Caco-2 (cell line): ENCODE data around the gene CD52. TPM values are rescaled to one million over a fixed set of nuclear protein-coding genes. Genes with fewer than 3 reads are reported as not detected.
"Not testable (repeated sequence)": the region's sequence is repeated elsewhere in the genome, so short reads cannot be mapped to it uniquely, and the experiment has no call there.

ENCODE experiments used
- BruUV-seq: library from RNA; stranded (reverse); fragments of 400-500 nt; replicated peaks from 2 replicates; lab custom pipeline; 2021; lab: Mats Ljungman, UMichigan
- CTCF ChIA-PET: fragments of 300-600 bp; sonication (Branson Sonifier 250); formaldehyde crosslinking; loops from one replicate; lab custom pipeline; 2022; ENCODE audit warnings: antibody characterized with exemption; lab: Charles Lee
- POLR2A ChIA-PET: fragments of 300-600 bp; sonication (Branson Sonifier 250); formaldehyde crosslinking; loops from one replicate; lab custom pipeline; 2022; ENCODE audit warnings: antibody characterized with exemption; lab: Charles Lee
- DNase-seq, 2 experiments: peaks; one replicate each; pipeline versions ENCODE4 v3.0.0 to v3.0.0-alpha.2; 2020 to 2022
- H3K27me3 ChIP-seq: replicated peaks from 2 replicates; pipeline ENCODE4 v1.6.0; 2011; ENCODE audit warnings: low read length; ENCODE audit not compliant: control insufficient read depth, insufficient read depth
- H3K36me3 ChIP-seq: 2 replicates; pipeline ENCODE4 v1.5.1; 2011; ENCODE audit warnings: low read length; ENCODE audit not compliant: control insufficient read depth, insufficient read depth
- H3K4me1 ChIP-seq: fragments of 250-450 bp; sonication (Bioruptor Pico); 2 replicates; pipeline ENCODE4 v1.5.1; 2020; ENCODE audit warnings: mild to moderate bottlenecking
- H3K4me3 ChIP-seq: 2 replicates; pipeline ENCODE4 v1.5.1; 2011; ENCODE audit warnings: low read depth, mild to moderate bottlenecking, control low read depth, low read length
- H3K9me3 ChIP-seq: fragments of 250-450 bp; sonication (Bioruptor Pico); 2 replicates; pipeline ENCODE4 v1.5.1; 2020; ENCODE audit warnings: mild to moderate bottlenecking, moderate library complexity
- H3K27ac Mint-ChIP-seq: one replicate; pipeline ENCODE4 v1.8.0; 2022; ENCODE audit warnings: mixed read lengths; ENCODE audit not compliant: unreplicated experiment
- H3K27me3 Mint-ChIP-seq: one replicate; pipeline ENCODE4 v1.8.0; 2022; ENCODE audit warnings: mixed read lengths; ENCODE audit not compliant: insufficient read depth, unreplicated experiment
- H3K36me3 Mint-ChIP-seq: one replicate; pipeline ENCODE4 v1.8.0; 2022; ENCODE audit warnings: mild to moderate bottlenecking, mixed read lengths; ENCODE audit not compliant: insufficient read depth, unreplicated experiment
- H3K4me1 Mint-ChIP-seq: one replicate; pipeline ENCODE4 v1.8.0; 2022; ENCODE audit warnings: low read depth, mixed read lengths; ENCODE audit not compliant: unreplicated experiment
- H3K4me3 Mint-ChIP-seq: one replicate; pipeline ENCODE4 v1.8.0; 2022; ENCODE audit warnings: mild to moderate bottlenecking, moderate library complexity, mixed read lengths; ENCODE audit not compliant: unreplicated experiment
- H3K9me3 Mint-ChIP-seq: one replicate; pipeline ENCODE4 v1.8.0; 2022; ENCODE audit warnings: mixed read lengths; ENCODE audit not compliant: unreplicated experiment
- CTCF ChIP-seq, 2 experiments: fragments of 200-600 bp in 1 of 2; IDR thresholded peaks; 1 replicate in 1 of 2; 2 replicates in 1 of 2; pipeline versions ENCODE4 v1.5.1 to v1.8.0; 2011 to 2022; ENCODE audit warnings: antibody characterized with exemption in 1 of 2, control low read depth in 1 of 2, inconsistent platforms in 1 of 2, low read depth in 1 of 2, low read length in 1 of 2, mild to moderate bottlenecking in 1 of 2, moderate library complexity in 1 of 2; ENCODE audit not compliant: insufficient read depth in 1 of 2, severe bottlenecking in 1 of 2, unreplicated experiment in 1 of 2
- intact Hi-C: fragments of 100-400 bp; cut with micrococcal nuclease; formaldehyde crosslinking; loops from one replicate; pipeline ENCODE4 v1.10.0; 2022; ENCODE audit not compliant: unreplicated experiment
- total RNA-seq: library from RNA; stranded (reverse); gene quantifications from 2 replicates; pipeline ENCODE4 v1.2.3, GENCODE V29; 2022

CD52 gene
- total RNA-seq, 1 experiment from 2014 or later = not detected

DNA sequence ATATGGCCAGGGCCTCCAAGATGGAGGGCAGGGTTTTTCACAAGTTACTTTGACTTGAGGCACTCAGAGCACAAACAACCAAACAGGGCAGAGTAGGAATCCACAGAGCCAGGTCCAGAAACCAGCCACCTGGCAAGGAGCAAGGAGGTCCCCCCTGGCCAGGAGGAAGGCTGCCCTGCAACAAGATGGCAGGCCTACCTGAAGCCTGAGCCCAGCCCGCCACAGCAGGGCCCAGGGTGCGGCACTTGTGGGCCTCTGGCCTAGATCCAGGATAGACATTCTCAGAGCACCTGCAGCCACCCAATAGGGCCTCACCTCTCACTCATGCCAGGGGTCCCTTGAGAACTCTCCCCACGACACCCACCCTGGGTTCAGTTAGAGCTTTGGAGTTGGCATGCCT is 26.3 kb upstream of the CD52 start:
- Histone ChIP-seq H3K4me1 (no peaks in the 10 kb centered on the region), H3K9me3 (no peaks in the 10 kb centered on the region), H3K27me3 (no peaks in the 10 kb centered on the region), H3K4me3 (no peak overlapping the region), H3K36me3 (no peaks in the 10 kb centered on the region)
- no peak for TF ChIP-seq CTCF (IDR thresholded peaks at IDR 0.05; ENCODE audit: insufficient read depth in 1 of 2, low read depth in 1 of 2, low read length in 1 of 2, severe bottlenecking in 1 of 2, unreplicated experiment in 1 of 2)
- Mint-ChIP-seq H3K4me3 (no peak overlapping the region), H3K9me3 (no peaks in the 10 kb centered on the region), H3K36me3 (peaks cover 4% of the 10 kb centered on the region), H3K27me3 (no peaks in the 10 kb centered on the region), H3K4me1 (no peaks in the 10 kb centered on the region), H3K27ac (no peak overlapping the region)
- no peak for DNase-seq
- intact Hi-C loops = no loop called here
- ChIA-PET CTCF (no interaction called here), POLR2A (no interaction called here)
- BruUV-seq = no TSS peak

DNA sequence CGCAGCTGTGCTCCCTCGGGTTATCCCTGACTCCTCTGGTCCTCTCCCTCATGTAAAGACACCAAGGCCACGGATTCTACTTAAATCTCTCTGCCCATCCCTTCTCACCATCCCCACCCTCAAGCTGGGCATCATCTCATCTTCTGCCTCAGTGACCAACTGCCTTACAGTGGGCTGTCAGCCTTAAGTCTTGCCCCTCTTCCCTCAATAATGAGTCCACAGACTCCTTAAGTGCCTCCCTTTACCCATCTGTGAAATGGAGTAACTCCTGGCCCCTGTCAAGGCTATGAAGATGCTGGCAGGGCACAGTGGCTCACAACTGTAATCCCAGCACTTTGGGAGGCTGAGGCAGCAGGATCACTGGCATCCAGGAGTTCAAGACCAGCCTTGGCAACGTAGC is 25.8 kb upstream of the CD52 start:
- no peak for TF ChIP-seq CTCF (IDR thresholded peaks at IDR 0.05; ENCODE audit: insufficient read depth in 1 of 2, low read depth in 1 of 2, low read length in 1 of 2, severe bottlenecking in 1 of 2, unreplicated experiment in 1 of 2)
- Histone ChIP-seq H3K27me3 (no peaks in the 10 kb centered on the region), H3K9me3 (no peaks in the 10 kb centered on the region), H3K4me3 (no peak overlapping the region), H3K4me1 (no peaks in the 10 kb centered on the region), H3K36me3 (no peaks in the 10 kb centered on the region)
- intact Hi-C loops = no loop called here
- no peak for DNase-seq
- ChIA-PET CTCF (no interaction called here), POLR2A (no interaction called here)
- Mint-ChIP-seq H3K4me3 (no peak overlapping the region), H3K27ac (no peak overlapping the region), H3K27me3 (no peaks in the 10 kb centered on the region), H3K4me1 (no peaks in the 10 kb centered on the region), H3K9me3 (no peaks in the 10 kb centered on the region), H3K36me3 (peaks cover 4% of the 10 kb centered on the region)
- BruUV-seq = no TSS peak

GRCh38 chr1:26292735-26293134 is 25.0 kb upstream of the CD52 start:
- H3K4me3 Mint-ChIP-seq, H3K27me3 ChIP-seq, intact Hi-C loops, H3K4me1 Mint-ChIP-seq, DNase-seq, POLR2A ChIA-PET, H3K9me3 ChIP-seq, H3K4me1 ChIP-seq, H3K27ac Mint-ChIP-seq, BruUV-seq, H3K9me3 Mint-ChIP-seq, H3K36me3 ChIP-seq, H3K27me3 Mint-ChIP-seq, H3K4me3 ChIP-seq, H3K36me3 Mint-ChIP-seq: not testable (repeated sequence)
- CTCF ChIA-PET = interaction anchor here (0.7 kb wide), 1 partner anchor 72 kb away, joined by 3 read pairs; no protein-coding TSS in a partner anchor
